CD4-positive, alpha-beta T cell treated with Interferon gamma for 1 hour (primary cell): Measurements from ENCODE around the gene ZNF483.
"Not testable (repeated sequence)": the region's sequence is repeated elsewhere in the genome, so short reads cannot be mapped to it uniquely, and the experiment has no call there.

Experiments
- DNase-seq: peaks from one replicate; pipeline ENCODE4 v3.0.0-alpha.2; 2020

ZNF483 gene

GRCh38 chr9:111615928-111616327 lies 90.9 kb downstream of the ZNF483 start:
- no peak for DNase-seq

- DNase-seq, result not testable (repeated sequence)
Measured at GRCh38 chr9:111617349-111617748, 92.4 kb downstream of the ZNF483 start.

GRCh38 chr9:111621895-111622480 lies 97.0 kb downstream of the ZNF483 start:
- DNase-seq, result no peak

- peak; percentile 29 for DNase-seq
Measured at GRCh38 chr9:111622626-111623025, 97.6 kb downstream of the ZNF483 start.
